Endothelial cell of umbilical vein (primary cell): ENCODE results near the gene PGBD5. TPM values are rescaled to one million over a fixed set of nuclear protein-coding genes. Genes with fewer than 3 reads are reported as not detected.

ENCODE experiments used
- BruUV-seq: library from RNA; stranded (reverse); fragments of 400-500 nt; replicated peaks from 2 replicates; lab custom pipeline; 2021; lab: Mats Ljungman, UMichigan
- CTCF ChIA-PET: fragments of 300-600, 350-600 bp; sonication (Branson Sonifier 250); formaldehyde crosslinking; loops from one replicate; lab custom pipeline; 2021; ENCODE audit warnings: antibody characterized with exemption, inconsistent platforms; lab: Charles Lee
- POLR2A ChIA-PET: fragments of 300-600, 350-600 bp; sonication (Branson Sonifier 250); formaldehyde crosslinking; loops from one replicate; lab custom pipeline; 2021; ENCODE audit warnings: antibody characterized with exemption, inconsistent platforms; lab: Charles Lee
- DNase-seq: peaks from one replicate; pipeline ENCODE4 v3.0.0-alpha.2; 2011; ENCODE audit warnings: low read depth, low spot score
- FAIRE-seq: peaks from 2 replicates; lab custom pipeline; 2011; peaks lifted over from hg19 to GRCh38; lab: Jason Lieb, UNC
- H2AFZ ChIP-seq: 2 replicates; pipeline ENCODE4 v1.6.0; 2012; ENCODE audit warnings: low read depth, low read length, control low read depth, inconsistent platforms
- H3K27ac ChIP-seq: 2 replicates; pipeline ENCODE4 v1.5.1; 2011; ENCODE audit warnings: low read depth, mild to moderate bottlenecking, control low read depth, low read length, moderate library complexity; ENCODE audit not compliant: insufficient read depth
- H3K27me3 ChIP-seq, 2 experiments: 2 replicates each; pipeline versions ENCODE4 v1.6.0 to v1.6.1; 2011; ENCODE audit warnings: low read length in 2 of 2, mixed read lengths in 1 of 2; ENCODE audit not compliant: control insufficient read depth in 2 of 2, insufficient read depth in 2 of 2
- H3K36me3 ChIP-seq, 2 experiments: 2 replicates in 1 of 2; 3 replicates in 1 of 2; pipeline ENCODE4 v1.5.1; 2011; ENCODE audit warnings: low read length in 2 of 2, mild to moderate bottlenecking in 1 of 2, moderate library complexity in 1 of 2; ENCODE audit not compliant: control insufficient read depth in 2 of 2, insufficient read depth in 2 of 2; ENCODE audit errors: extremely low read depth in 1 of 2
- H3K4me1 ChIP-seq: 3 replicates; pipeline ENCODE4 v1.5.1; 2011; ENCODE audit warnings: mild to moderate bottlenecking, low read length; ENCODE audit not compliant: control insufficient read depth, insufficient read depth; ENCODE audit errors: extremely low read depth
- H3K4me2 ChIP-seq: 2 replicates; pipeline ENCODE4 v1.6.1; 2011; ENCODE audit warnings: low read length, control low read depth, mixed read lengths; ENCODE audit not compliant: insufficient read depth
- H3K4me3 ChIP-seq, 3 experiments: fragments of 200-600 bp in 1 of 3; sonication (generic), shearing (Covaris generic) in 1 of 3; replicated peaks in 1 of 3; 2 replicates each; pipeline ENCODE4 v1.5.1; 2011 to 2016; ENCODE audit warnings: control low read depth in 3 of 3, low read length in 3 of 3, mild to moderate bottlenecking in 2 of 3, inconsistent platforms in 1 of 3, low read depth in 1 of 3, moderate library complexity in 1 of 3; ENCODE audit not compliant: insufficient read depth in 1 of 3
- H3K79me2 ChIP-seq: 2 replicates; pipeline ENCODE4 v1.6.0; 2012; ENCODE audit warnings: low read length, inconsistent platforms; ENCODE audit not compliant: control insufficient read depth, insufficient read depth
- H3K9ac ChIP-seq: replicated peaks from 2 replicates; pipeline ENCODE3; 2011; ENCODE audit warnings: low read length, control low read depth; ENCODE audit not compliant: insufficient read depth; ENCODE audit errors: extremely low read depth
- H3K9me1 ChIP-seq: replicated peaks from 3 replicates; pipeline ENCODE4 v1.6.0; 2011; ENCODE audit warnings: mild to moderate bottlenecking, low read length; ENCODE audit not compliant: control insufficient read depth, insufficient read depth; ENCODE audit errors: extremely low read depth
- H3K9me3 ChIP-seq: replicated peaks from 2 replicates; pipeline ENCODE4 v1.5.1; 2012; ENCODE audit warnings: low read length, inconsistent platforms; ENCODE audit not compliant: control insufficient read depth, insufficient read depth
- H4K20me1 ChIP-seq: replicated peaks from 2 replicates; pipeline ENCODE3; 2011; ENCODE audit warnings: mild to moderate bottlenecking, low read length; ENCODE audit not compliant: control insufficient read depth, insufficient read depth; ENCODE audit errors: extremely low read depth
- CTCF ChIP-seq, 2 donors: IDR thresholded peaks; 1 replicate in 1 of 2; 2 replicates in 1 of 2; pipeline ENCODE4 v1.5.1; 2011; ENCODE audit warnings: low read length in 2 of 2, mild to moderate bottlenecking in 2 of 2, moderate library complexity in 2 of 2, control low read depth in 1 of 2, inconsistent platforms in 1 of 2, low read depth in 1 of 2; ENCODE audit not compliant: insufficient read depth in 1 of 2; ENCODE audit errors: extremely low read depth in 1 of 2
- EZH2 ChIP-seq: IDR thresholded peaks from 2 replicates; pipeline ENCODE4 v1.6.1; 2012; ENCODE audit warnings: borderline replicate concordance, low read depth, mild to moderate bottlenecking, moderate library complexity, low read length, inconsistent platforms; ENCODE audit not compliant: severe bottlenecking
- FOS ChIP-seq: IDR thresholded peaks from 2 replicates; pipeline ENCODE4 v1.6.1; 2011; ENCODE audit warnings: mild to moderate bottlenecking, low read length, moderate library complexity, borderline replicate concordance; ENCODE audit not compliant: insufficient read depth
- GATA2 ChIP-seq: IDR thresholded peaks from 2 replicates; pipeline ENCODE4 v1.7.0; 2011; ENCODE audit warnings: low read depth, mild to moderate bottlenecking, moderate library complexity, mixed read lengths, low read length; ENCODE audit not compliant: insufficient read length, insufficient read depth
- JUN ChIP-seq: IDR thresholded peaks from 2 replicates; pipeline ENCODE4 v1.6.1; 2011; ENCODE audit warnings: borderline replicate concordance, low read depth; ENCODE audit not compliant: insufficient read length, insufficient read depth
- MAX ChIP-seq: IDR thresholded peaks from 2 replicates; pipeline ENCODE4 v1.6.1; 2011; ENCODE audit not compliant: insufficient read depth, insufficient read length
- MYC ChIP-seq: IDR thresholded peaks from one replicate; pipeline ENCODE4 v1.6.1; 2011; ENCODE audit warnings: mild to moderate bottlenecking, low read depth, low read length
- POLR2A ChIP-seq: IDR thresholded peaks from 2 replicates; pipeline ENCODE4 v1.6.1; 2012; ENCODE audit warnings: low read depth, mild to moderate bottlenecking, control low read depth, low read length
- POLR2AphosphoS5 ChIP-seq: IDR thresholded peaks from 2 replicates; pipeline ENCODE4 v1.6.1; 2012; ENCODE audit warnings: low read depth, mild to moderate bottlenecking, control low read depth, low read length, moderate library complexity; ENCODE audit not compliant: insufficient read depth
- dilution Hi-C: fragments of 300-500 bp; cut with MboI; formaldehyde crosslinking; loops from one replicate; pipeline ENCODE4 v1.15.0; 2019; ENCODE audit warnings: low sequenced_read_pairs; ENCODE audit not compliant: extremely low pct_ligation_motif_present
- intact Hi-C: fragments of 100-400 bp; cut with micrococcal nuclease; formaldehyde crosslinking; loops from one replicate; pipeline ENCODE4 v1.10.0; 2022
- polyA plus RNA-seq, 4 experiments: library from polyadenylated mRNA; depleted of rRNA in 3 of 4; stranded (reverse) in 3 of 4; unstranded in 1 of 4; fragments of >200 nt; gene quantifications; 2 replicates each; pipeline versions ENCODE4 v1.2.1 to v1.2.3, GENCODE V29; 2011 to 2012; ENCODE audit warnings: missing spikeins in 1 of 4
- total RNA-seq: library from RNA; stranded (reverse); gene quantifications from 2 replicates; pipeline ENCODE4 v1.2.3, GENCODE V29; 2021

PGBD5 gene
- total and polyA plus RNA-seq, 2 donors (not counting 3 experiments of a cell fraction or from before 2014, with no cell fraction given) = 0.03 TPM; not detected in 1

- no TSS peak for BruUV-seq
- H3K4me2 ChIP-seq = no peak overlapping the region
- H3K27me3 ChIP-seq = no peaks in the 10 kb centered on the region
- H3K4me1 ChIP-seq = no peaks in the 10 kb centered on the region
- POLR2A ChIA-PET = no interaction called here
- dilution Hi-C loops = no loop called here
- no peak overlapping the region for H3K9ac ChIP-seq
- H2AFZ ChIP-seq = no peak overlapping the region
- no peak overlapping the region for H3K27ac ChIP-seq
- H3K4me3 ChIP-seq = no peak overlapping the region
- no peak for TF ChIP-seq JUN
- intact Hi-C loops = no loop called here
- H3K9me1 ChIP-seq = no peaks in the 10 kb centered on the region
- DNase-seq (no peak), FAIRE-seq (no peak)
- no peaks in the 10 kb centered on the region for H4K20me1 ChIP-seq
- no peaks in the 10 kb centered on the region for H3K79me2 ChIP-seq
- no peaks in the 10 kb centered on the region for H3K36me3 ChIP-seq
- H3K9me3 ChIP-seq = no peaks in the 10 kb centered on the region
- CTCF ChIA-PET = no interaction called here
Measured at GRCh38 chr1:230382001-230382491, 44.1 kb downstream of the PGBD5 start.

- ChIA-PET CTCF (no interaction called here), POLR2A (no interaction called here)
- intact Hi-C loops = no loop called here
- DNase-seq = no peak
- H3K4me3 ChIP-seq = no peak overlapping the region
- dilution Hi-C loops = no loop called here
- no TSS peak for BruUV-seq
- FAIRE-seq = no peak
- H3K27ac ChIP-seq = no peak overlapping the region
- no peaks in the 10 kb centered on the region for H3K9me3 ChIP-seq
- H3K9me1 ChIP-seq = no peaks in the 10 kb centered on the region
- H3K79me2 ChIP-seq = no peaks in the 10 kb centered on the region
- no peaks in the 10 kb centered on the region for H3K36me3 ChIP-seq
- H3K4me1 ChIP-seq = no peaks in the 10 kb centered on the region
- no peaks in the 10 kb centered on the region for H3K27me3 ChIP-seq
- H3K4me2 ChIP-seq = no peak overlapping the region
- TF ChIP-seq POLR2A (no peak), FOS (no peak), EZH2 (no peak), GATA2 (no peak), MYC (no peak), CTCF (IDR thresholded peaks at IDR 0.05; ENCODE audit: extremely low read depth in 1 of 2, insufficient read depth in 1 of 2, low read depth in 1 of 2, low read length in 2 of 2) (no peak), POLR2AphosphoS5 (no peak), MAX (no peak), JUN (no peak)
- no peak overlapping the region for H3K9ac ChIP-seq
- H4K20me1 ChIP-seq = no peaks in the 10 kb centered on the region
- no peak overlapping the region for H2AFZ ChIP-seq
Measured at GRCh38 chr1:230381585-230381984, 44.5 kb downstream of the PGBD5 start.
